ENCODE data around the gene CADM1.

DNA sequence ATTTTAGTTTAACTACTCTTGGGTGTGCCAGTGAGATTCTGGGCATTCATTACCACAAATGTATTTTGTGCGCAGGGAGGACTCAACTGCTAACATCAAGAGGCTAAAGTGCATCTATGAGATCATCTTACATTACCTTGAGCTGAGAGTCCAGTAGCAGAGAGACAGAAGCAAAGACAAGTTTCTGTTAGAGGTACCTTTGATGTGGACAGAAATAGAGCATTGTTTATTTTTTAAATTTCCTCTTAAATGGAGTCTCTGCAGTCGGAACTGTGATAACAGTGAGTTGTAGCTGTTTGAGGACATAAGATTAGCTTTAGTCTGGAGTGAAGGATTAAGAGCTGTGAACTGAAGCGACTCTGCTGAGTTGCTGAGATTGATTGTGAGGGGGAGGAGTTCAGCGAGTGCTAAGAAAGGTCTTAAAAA is 297.0 kb downstream of the CADM1 start:
- TF ChIP-seq, protein P1, sequence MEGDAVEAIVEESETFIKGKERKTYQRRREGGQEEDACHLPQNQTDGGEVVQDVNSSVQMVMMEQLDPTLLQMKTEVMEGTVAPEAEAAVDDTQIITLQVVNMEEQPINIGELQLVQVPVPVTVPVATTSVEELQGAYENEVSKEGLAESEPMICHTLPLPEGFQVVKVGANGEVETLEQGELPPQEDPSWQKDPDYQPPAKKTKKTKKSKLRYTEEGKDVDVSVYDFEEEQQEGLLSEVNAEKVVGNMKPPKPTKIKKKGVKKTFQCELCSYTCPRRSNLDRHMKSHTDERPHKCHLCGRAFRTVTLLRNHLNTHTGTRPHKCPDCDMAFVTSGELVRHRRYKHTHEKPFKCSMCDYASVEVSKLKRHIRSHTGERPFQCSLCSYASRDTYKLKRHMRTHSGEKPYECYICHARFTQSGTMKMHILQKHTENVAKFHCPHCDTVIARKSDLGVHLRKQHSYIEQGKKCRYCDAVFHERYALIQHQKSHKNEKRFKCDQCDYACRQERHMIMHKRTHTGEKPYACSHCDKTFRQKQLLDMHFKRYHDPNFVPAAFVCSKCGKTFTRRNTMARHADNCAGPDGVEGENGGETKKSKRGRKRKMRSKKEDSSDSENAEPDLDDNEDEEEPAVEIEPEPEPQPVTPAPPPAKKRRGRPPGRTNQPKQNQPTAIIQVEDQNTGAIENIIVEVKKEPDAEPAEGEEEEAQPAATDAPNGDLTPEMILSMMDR (IDR thresholded peaks at IDR 0.05), result no peak
- no peak for TF ChIP-seq POLR2A (IDR thresholded peaks at IDR 0.05; ENCODE audit: low read depth)

Data from esophagus muscularis mucosa (tissue), 3 donors.